NK-92 treated with Interleukin-12 subunit alpha and Interleukin-12 subunit beta, amount 100 ng/mL, for 24 hours (cell line): Measurements from ENCODE around the gene RASSF1.

ENCODE experiments used
- DNase-seq: peaks from one replicate; lab custom pipeline; 2025; lab: John Stamatoyannopoulos, UW

The RASSF1 gene

GRCh38 chr3:50342813-50343633 lies 2.4 kb upstream of the RASSF1 start:
- DNase-seq: no peak

DNA sequence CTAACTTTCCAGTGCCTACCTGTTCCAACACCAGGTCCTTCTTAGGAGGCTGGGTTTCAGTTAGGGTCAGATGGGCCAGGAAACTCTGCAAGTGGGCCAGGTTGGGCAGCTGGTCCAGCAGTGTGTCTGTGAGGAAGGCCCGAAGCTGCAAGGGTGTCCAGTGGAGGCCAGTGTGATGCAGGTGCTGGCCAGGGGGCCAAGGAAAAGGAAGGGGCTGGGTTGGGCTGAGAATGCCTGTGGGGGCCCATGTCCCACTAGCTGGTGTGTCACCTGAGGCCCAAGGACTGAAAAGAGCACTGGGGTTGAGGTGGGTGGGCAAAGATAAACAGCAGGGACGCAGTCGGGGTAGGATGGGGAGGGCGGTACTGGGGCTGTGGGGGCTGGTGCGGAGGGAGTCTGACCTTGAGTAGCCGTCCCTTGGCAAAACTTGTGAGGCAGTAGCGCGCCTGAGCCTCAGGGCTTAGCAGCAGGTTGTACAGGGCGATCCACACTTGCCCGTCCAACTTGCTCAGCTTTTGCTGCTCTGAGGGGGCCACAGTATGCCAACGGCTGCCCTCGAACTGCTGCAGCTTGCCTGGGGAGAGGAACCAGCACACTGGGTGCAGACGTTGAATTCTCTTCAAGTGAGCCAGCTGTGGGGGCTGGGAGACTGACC lies 1.5 kb upstream of the RASSF1 start:
- no peak for DNase-seq

- peak; percentile 49 for DNase-seq
Observed at GRCh38 chr3:50341537-50341936, 901 bp upstream of the RASSF1 start.

DNA sequence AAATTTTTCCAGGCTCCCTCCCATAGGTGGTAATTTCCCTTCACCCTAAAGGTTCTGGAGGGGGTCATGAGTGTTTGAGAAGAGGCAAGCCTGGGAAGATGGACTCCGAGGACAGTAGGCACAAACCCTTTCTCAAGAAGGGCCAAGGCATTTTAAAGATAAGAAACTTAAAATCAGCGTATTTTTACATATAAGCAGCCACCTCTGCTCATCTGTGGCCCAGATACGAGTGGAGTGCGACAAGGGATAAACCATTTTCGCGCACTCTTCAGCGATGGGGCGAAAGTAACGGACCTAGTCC lies 539 bp downstream of the RASSF1 start:
- DNase-seq: no peak

DNA sequence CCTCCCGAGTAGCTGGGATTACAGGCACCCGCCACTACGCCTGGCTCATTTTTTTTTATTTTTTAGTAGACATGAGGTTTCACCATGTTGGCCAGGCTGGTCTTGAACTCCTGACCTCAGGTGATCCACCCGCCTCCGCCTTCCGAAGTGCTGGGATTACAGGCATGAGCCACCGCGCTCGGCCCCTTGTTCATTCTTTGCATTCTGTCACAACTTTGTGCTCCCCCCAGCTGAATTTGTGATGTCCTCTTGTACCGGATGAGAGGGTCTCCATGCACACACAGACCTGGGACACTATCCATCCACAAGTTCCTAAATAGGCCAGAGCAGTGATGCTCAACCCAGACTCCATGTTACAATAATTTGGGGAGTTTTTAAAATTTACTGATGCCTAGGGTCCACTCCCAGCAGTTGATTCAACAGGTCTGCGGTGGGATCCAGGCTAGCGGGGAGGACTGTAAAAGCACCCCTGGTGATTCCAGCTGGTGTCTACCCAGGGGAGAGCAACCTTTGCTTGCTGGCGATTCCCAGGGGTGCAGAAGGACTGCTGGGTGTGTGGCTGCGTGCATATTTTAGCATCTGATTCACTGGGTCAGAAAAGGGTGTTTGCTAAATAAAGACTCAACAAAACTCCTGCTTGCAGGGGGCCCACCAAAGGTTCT lies 1.0 kb downstream of the RASSF1 start:
- DNase-seq: no peak

DNA sequence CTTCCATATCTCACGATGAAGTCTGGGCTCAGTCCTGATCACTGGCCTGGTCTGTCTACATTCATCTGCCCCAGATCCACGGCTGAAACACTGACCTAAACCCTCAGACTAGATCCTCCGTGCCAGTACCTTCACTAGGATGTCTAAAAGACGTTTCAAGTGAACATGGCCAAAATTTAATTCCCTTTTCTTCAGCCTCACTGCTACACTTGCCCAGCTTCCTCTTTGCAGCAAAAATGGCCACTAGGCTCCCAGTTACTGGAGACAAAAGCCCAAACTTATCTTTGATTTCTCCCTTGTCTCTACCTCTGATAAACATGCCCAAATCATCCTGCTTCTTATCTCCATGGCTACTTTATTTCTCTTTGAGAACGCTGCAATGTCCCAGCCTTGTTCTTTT lies 1.7 kb downstream of the RASSF1 start:
- no peak for DNase-seq

GRCh38 chr3:50337175-50337861 lies 3.3 kb downstream of the RASSF1 start:
- peak; percentile 97 for DNase-seq

DNA sequence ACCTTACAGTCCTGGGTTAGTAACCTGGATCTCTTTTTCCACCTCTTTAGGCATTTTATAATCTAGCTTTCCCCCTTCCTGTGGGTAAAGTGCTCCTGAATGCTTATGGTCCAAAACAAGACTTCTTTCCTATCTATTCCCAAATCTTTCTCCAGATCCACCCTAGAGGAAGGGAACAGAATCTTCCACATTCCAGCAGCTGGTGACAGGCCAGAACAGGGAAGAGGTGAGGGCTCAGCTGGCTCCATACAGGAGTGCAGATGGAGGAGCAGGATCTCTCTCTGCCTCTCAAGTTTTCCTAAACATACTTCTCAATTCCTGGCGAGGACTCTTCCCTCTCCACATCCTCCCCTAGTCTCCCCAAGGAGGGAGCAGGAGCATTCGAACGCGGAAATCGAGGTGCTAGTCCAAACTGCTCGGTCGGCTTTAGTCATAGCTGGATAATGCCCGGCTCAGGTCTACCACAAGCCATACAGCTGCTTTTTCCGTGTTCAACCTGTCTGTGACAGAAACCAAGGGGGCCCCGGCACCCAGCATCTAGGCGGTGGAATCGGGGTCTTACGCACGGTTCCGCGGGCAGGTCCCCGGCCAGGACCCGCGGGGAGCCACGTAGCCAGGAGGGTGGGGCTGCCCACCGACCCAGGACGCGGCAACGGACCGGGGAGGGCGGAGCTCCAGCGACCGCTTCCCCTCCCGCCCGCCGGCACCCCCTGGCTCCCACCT lies 4.0 kb downstream of the RASSF1 start:
- no peak for DNase-seq

- no peak for DNase-seq
Observed at GRCh38 chr3:50334339-50335075, 6.1 kb downstream of the RASSF1 start.

- no peak for DNase-seq
Observed at GRCh38 chr3:50333744-50334328, 6.8 kb downstream of the RASSF1 start.

GRCh38 chr3:50331364-50331907 lies 9.2 kb downstream of the RASSF1 start:
- no peak for DNase-seq

DNA sequence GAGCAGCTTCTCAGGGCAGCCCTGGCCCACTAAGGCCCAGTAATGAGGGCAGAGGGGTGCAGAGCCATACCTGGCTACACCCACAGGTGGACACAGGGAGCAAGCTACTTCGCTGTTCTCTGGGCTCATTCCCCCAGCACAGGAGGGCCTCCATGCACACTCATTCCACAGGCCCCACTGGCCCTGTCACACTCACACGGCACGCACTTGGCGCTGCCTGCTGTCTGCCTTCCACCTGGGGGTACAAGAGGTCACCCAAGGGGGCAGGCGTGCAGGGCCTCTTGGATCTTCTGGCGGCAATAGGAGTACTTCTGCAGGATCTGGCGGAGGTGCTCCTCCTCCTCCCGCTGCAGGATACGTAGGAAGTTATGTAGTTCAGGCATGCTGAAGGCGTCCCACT lies 10.3 kb downstream of the RASSF1 start:
- DNase-seq: no peak

DNA sequence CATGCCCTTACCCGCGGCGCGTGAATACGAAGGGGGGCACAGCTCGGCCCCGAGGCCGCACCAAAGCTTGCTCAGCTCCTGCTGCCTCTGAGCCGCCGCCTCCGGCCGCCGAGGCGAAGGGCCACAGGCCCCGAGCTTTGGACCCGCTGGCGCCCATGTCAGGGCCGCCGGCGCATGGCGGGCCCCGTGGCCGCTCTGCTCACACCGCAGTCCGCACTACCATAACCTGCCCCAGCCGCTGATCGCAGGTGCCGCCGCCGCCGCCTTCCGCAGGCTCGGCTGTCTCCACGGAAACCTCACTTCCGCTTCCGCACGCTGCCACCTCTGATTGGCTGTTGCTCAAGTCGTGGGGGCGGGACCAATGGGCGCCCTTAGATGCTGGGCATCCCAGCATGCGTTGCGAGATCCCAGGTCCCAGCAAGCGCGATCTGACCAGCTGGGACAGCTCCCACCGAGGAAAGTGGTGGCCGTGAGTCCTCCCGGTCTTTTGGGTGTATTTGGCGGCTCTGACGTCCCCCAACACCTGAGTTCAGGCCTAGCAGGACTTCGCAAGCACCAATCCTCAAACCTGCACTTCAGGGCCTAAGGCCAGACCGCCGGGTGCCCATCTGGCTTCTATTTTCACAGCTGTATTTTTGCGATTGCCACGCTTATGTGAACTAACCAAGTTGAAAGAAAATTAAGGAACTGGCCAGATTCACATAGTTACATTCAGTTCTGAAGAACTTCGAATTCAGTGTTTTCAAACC lies 12.5 kb downstream of the RASSF1 start, which contains the start of gene TUSC2:
TSS of gene TUSC2 (minus strand) at position 281 of the 749 bp plus-strand sequence. CDS start at position 157, 124 bp downstream.
- peak; percentile 86 for DNase-seq

DNA sequence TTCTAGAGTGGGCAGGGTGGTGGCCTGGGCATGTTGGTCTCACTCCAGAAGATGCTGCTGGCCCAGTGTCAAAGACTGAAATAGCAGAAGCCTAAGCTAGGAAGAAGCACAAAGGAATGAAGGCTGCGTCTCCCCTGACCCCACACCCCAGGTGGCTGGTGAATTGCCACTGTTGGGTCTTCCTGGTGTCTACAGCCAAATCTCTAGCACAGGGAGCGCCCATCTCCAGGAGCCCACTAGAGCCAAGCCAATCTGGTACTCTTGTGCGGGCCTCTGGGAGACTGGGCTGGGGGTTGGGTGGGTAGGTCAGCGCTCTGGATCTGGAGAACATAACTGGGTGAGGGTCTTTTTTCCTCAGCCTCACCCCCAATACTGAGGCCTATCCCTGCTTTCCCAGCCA lies 13.5 kb downstream of the RASSF1 start:
- DNase-seq: no peak

- DNase-seq: no peak
Observed at GRCh38 chr3:50326182-50326541, 14.5 kb downstream of the RASSF1 start.

DNA sequence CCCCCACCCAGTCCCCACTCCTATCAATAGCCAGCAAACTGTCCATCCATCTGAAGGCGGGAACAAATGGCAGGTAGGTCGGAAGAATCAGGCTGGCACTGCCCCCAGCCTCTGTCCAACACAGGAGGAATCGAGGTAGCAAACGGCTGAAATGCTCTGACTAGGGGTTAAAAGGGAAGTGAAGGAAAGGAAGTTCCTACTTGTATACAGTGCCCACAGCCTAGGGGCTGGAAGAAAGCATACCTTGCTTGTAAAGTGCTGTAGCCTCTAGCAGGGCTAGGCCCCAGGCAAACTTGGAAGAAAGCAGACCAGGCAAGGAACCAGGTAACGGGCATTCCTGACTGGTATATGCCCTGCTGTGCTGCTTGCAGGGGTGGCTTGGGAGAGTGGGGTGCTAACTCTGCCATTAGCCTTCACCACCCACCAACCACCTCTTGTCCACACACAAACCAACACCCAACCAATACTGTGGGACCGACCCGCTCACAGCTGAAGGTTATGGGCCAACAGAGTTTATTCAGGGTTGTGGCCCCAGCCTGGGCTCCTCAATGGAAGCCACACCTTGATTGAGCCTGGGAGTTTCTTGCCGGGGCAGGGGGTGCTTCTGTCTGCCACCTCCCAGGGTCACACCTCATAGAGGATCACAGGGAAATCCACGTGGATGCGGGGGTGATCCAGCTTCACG lies 15.0 kb downstream of the RASSF1 start:
- DNase-seq: no peak

DNA sequence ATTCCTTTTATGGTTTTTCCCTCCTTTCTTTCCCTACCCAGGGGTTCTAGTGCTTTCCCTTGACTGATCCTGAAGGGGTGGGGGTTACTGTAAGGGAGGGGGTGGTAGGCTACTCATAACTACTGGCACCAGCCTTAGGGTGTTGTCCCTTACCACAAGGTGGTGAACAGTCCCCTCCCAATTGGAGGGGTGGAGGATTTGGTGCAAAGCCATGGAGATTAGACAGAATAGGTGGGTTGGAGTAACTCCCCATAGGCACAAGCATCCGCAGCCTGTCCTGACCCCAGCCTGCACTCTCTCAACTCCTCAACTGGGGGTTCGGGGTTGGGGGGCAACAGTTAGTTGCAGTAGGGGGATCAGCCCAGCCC lies 15.5 kb downstream of the RASSF1 start:
- DNase-seq: no peak

DNA sequence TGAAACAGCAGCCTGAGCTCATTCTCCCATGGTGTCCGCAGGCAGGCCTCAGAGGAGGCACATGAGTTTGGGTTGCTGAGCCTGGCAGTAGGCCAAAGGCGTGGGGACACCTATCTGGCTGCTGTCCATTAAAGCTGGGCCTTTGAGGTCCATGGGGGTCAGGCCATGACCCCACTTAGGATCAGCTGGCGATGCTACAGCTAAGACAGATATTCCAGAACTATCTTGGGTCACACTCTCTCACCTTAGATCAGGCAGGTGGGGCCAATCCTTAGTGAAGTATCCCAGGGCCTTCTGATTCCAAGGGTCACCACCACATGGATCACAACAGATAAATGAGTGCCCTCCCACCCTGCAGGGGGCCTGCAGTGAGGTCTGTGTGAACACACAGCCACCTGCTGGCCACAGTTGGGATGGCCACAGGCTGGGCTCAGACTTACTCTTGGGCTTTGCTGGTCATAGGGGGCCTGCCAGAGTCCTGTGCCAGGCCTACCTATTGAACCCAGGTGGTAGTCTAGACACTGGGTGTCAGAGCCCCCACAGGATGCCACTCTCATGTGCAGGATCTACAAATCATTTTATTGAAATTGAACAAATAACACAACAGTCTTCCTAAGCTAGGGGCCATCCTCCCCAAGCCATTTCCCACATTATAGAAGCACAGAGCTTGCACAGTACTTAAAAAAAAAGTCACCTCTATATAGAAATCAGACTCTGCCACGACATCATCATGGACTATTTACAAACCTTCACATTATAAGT lies 16.1 kb downstream of the RASSF1 start:
- no peak for DNase-seq
